Upper lobe of left lung (tissue), 4 donors: Measurements from ENCODE around the gene UBE2K.
"Not testable (repeated sequence)": the region's sequence is repeated elsewhere in the genome, so short reads cannot be mapped to it uniquely, and the experiment has no call there.

Experiments used
- CTCF ChIP-seq, 6 experiments: fragments of 450-650 bp in 4 of 6; fragments of 200-600 bp in 2 of 6; sonication (generic) in 2 of 6; IDR thresholded peaks; one replicate each; pipeline ENCODE4 v1.5.1; 2016 to 2019; ENCODE audit warnings: antibody characterized with exemption in 6 of 6
- EP300 ChIP-seq, 4 donors: sonication (generic); formaldehyde crosslinking; IDR thresholded peaks; one replicate each; pipeline ENCODE4 v1.5.1; 2017; ENCODE audit warnings: antibody characterized with exemption in 4 of 4, control low read depth in 2 of 4
- POLR2A ChIP-seq, 4 donors: fragments of 450-650 bp; IDR thresholded peaks; one replicate each; pipeline ENCODE4 v1.5.1; 2016 to 2017; ENCODE audit warnings: antibody characterized with exemption in 4 of 4, mild to moderate bottlenecking in 2 of 4
- POLR2AphosphoS5 ChIP-seq, 2 donors: sonication (generic); formaldehyde crosslinking; IDR thresholded peaks; one replicate each; pipeline ENCODE4 v1.5.1; 2017; ENCODE audit warnings: antibody characterized with exemption in 2 of 2

DNA sequence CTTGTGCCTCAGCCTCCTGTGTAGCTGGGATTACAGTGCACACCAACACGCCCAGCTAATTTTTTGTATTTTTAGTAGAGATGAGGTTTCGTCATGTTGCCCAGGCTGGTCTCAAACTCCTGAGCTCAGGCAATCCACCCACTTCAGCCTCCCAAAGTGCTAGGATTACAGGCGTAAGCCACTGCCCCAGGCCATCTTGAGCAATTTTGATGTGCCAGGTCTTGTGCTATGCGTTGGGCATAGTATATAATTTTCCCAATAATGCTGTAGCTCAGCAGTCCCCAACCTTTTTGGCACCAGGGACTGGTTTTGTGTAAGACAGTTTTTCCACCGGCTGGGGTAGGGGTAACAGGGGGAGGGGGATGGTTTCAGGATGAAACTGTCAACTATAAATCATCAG, 41.3 kb upstream of the UBE2K start:
- not testable (repeated sequence) for TF ChIP-seq POLR2A, EP300, CTCF, POLR2AphosphoS5 (IDR thresholded peaks at IDR 0.05)
